Upper lobe of right lung (tissue), 1 donor: ENCODE results near the gene TNFAIP8. TPM values are rescaled to one million over a fixed set of nuclear protein-coding genes. Genes with fewer than 3 reads are reported as not detected.
"Not testable (repeated sequence)": the region's sequence is repeated elsewhere in the genome, so short reads cannot be mapped to it uniquely, and the experiment has no call there.

Experiments used
- ATAC-seq: fragments of 200-7000 bp; cut with Tn5 transposase; one replicate; pipeline ENCODE4 v1.9.1; 2020; ENCODE audit warnings: mild to moderate bottlenecking, moderate library complexity
- DNase-seq: peaks from one replicate; pipeline ENCODE4 v3.0.0-alpha.2; 2020
- H3K27ac ChIP-seq: fragments of 200-600 bp; one replicate; pipeline ENCODE4 v1.8.0; 2022
- H3K27me3 ChIP-seq: fragments of 200-600 bp; one replicate; pipeline ENCODE4 v1.8.0; 2022; ENCODE audit warnings: mild to moderate bottlenecking
- H3K36me3 ChIP-seq: fragments of 200-600 bp; one replicate; pipeline ENCODE4 v1.8.0; 2022
- H3K4me1 ChIP-seq: fragments of 200-600 bp; one replicate; pipeline ENCODE4 v1.8.0; 2022
- H3K4me3 ChIP-seq: fragments of 200-600 bp; one replicate; pipeline ENCODE4 v1.8.0; 2022; ENCODE audit warnings: mild to moderate bottlenecking
- H3K9me3 ChIP-seq: fragments of 200-600 bp; one replicate; pipeline ENCODE4 v1.8.0; 2022
- CTCF ChIP-seq: fragments of 200-600 bp; IDR thresholded peaks from one replicate; pipeline ENCODE4 v1.8.0; 2022; ENCODE audit warnings: antibody characterized with exemption
- intact Hi-C: fragments of 100-400 bp; cut with DNase I; formaldehyde crosslinking; loops from one replicate; pipeline ENCODE4 v1.11.0; 2022
- total RNA-seq: library from RNA; stranded (reverse); fragmentation: NEBNext Ultra II Directional; extraction: Animal tissue kit (Norgen Biotek cat#: 25700); gene quantifications from one replicate; pipeline ENCODE4 v1.2.1, GENCODE V29; 2021
- donor health status: DM: no; HTN: yes; CAD: no; lungs with severe emphysema.

TNFAIP8 gene
- total RNA-seq, 1 donor from 2014 or later, result 22.4 TPM

- TF ChIP-seq CTCF, result peak; percentile 96
- intact Hi-C loops, result no loop called here
- Histone ChIP-seq H3K27me3 (no peaks in the 10 kb centered on the region), H3K36me3 (no peaks in the 10 kb centered on the region), H3K4me1 (peaks cover 5% of the 10 kb centered on the region), H3K4me3 (peak overlapping the region; percentile 51), H3K9me3 (no peaks in the 10 kb centered on the region), H3K27ac (peak overlapping the region; percentile 70)
- ATAC-seq (peak; percentile 97), DNase-seq (peak; percentile 69)
Measured at GRCh38 chr5:119411361-119412278, 55.8 kb downstream of the TNFAIP8 start.

- DNase-seq, result no peak
- TF ChIP-seq CTCF, result no peak
- intact Hi-C loops, result no loop called here
- peak overlapping the region; percentile 70 for H3K27ac ChIP-seq
- H3K27me3 ChIP-seq, result no peaks in the 10 kb centered on the region
- H3K4me3 ChIP-seq, result peak overlapping the region; percentile 51
- no peak for ATAC-seq
- H3K9me3 ChIP-seq, result no peaks in the 10 kb centered on the region
- peaks cover 5% of the 10 kb centered on the region for H3K4me1 ChIP-seq
- no peaks in the 10 kb centered on the region for H3K36me3 ChIP-seq
Measured at GRCh38 chr5:119412279-119413227, 56.7 kb downstream of the TNFAIP8 start.

GRCh38 chr5:119414124-119414734 lies 58.4 kb downstream of the TNFAIP8 start:
- peak; percentile 19 for ATAC-seq
- intact Hi-C loops, H3K4me3 ChIP-seq, H3K27ac ChIP-seq, DNase-seq, H3K36me3 ChIP-seq, H3K9me3 ChIP-seq, H3K4me1 ChIP-seq, H3K27me3 ChIP-seq: not testable (repeated sequence)

GRCh38 chr5:119417891-119418605 lies 62.2 kb downstream of the TNFAIP8 start:
- Histone ChIP-seq H3K4me1 (no peaks in the 10 kb centered on the region), H3K27ac (peak overlapping the region; percentile 58), H3K36me3 (no peaks in the 10 kb centered on the region), H3K9me3 (no peaks in the 10 kb centered on the region), H3K4me3 (no peak overlapping the region), H3K27me3 (no peaks in the 10 kb centered on the region)
- intact Hi-C loops, result no loop called here
- DNase-seq (no peak), ATAC-seq (peak; percentile 60)
- no peak for TF ChIP-seq CTCF

GRCh38 chr5:119418606-119419100 lies 62.8 kb downstream of the TNFAIP8 start:
- no peak for DNase-seq
- peak; percentile 85 for ATAC-seq
- intact Hi-C loops, result no loop called here

More at GRCh38 chr5:119418606-119419100, 62.8 kb downstream of the TNFAIP8 start:
- Histone ChIP-seq H3K9me3 (no peaks in the 10 kb centered on the region), H3K27me3 (no peaks in the 10 kb centered on the region), H3K27ac (peak overlapping the region; percentile 58), H3K4me1 (no peaks in the 10 kb centered on the region), H3K4me3 (no peak overlapping the region), H3K36me3 (no peaks in the 10 kb centered on the region)
- no peak for TF ChIP-seq CTCF
